Effector memory CD8-positive, alpha-beta T cell (primary cell): ENCODE data around the gene ALAS2.
A peak's percentile ranks its signal among the peaks of the same experiment; 100 is the strongest.
"Not testable (repeated sequence)": the region's sequence is repeated elsewhere in the genome, so short reads cannot be mapped to it uniquely, and the experiment has no call there.

Experiments
- ATAC-seq: fragments of 150-1000 bp; cut with Tn5 transposase; replicated peaks from 2 replicates; pipeline ENCODE4 v1.10.0; 2021; ENCODE audit warnings: mild to moderate bottlenecking, moderate library complexity
- DNase-seq, 3 experiments: peaks; one replicate each; pipeline ENCODE4 v3.0.0; 2021
- H3K27ac Mint-ChIP-seq, 2 donors: one replicate each; pipeline ENCODE4 v1.8.0; 2022; ENCODE audit warnings: mild to moderate bottlenecking in 2 of 2, mixed read lengths in 2 of 2, moderate library complexity in 2 of 2
- H3K27me3 Mint-ChIP-seq, 2 donors: one replicate each; pipeline ENCODE4 v1.8.0; 2022; ENCODE audit warnings: mixed read lengths in 2 of 2
- H3K36me3 Mint-ChIP-seq: one replicate; pipeline ENCODE4 v1.8.0; 2022; ENCODE audit warnings: mild to moderate bottlenecking, moderate library complexity, mixed read lengths; ENCODE audit not compliant: insufficient read depth
- H3K4me1 Mint-ChIP-seq, 2 donors: one replicate each; pipeline ENCODE4 v1.8.0; 2022; ENCODE audit warnings: low read depth in 2 of 2, mixed read lengths in 2 of 2
- H3K4me3 Mint-ChIP-seq, 2 donors: one replicate each; pipeline ENCODE4 v1.8.0; 2022; ENCODE audit warnings: mild to moderate bottlenecking in 2 of 2, mixed read lengths in 2 of 2, moderate library complexity in 2 of 2
- H3K9me3 Mint-ChIP-seq, 2 donors: one replicate each; pipeline ENCODE4 v1.8.0; 2022; ENCODE audit warnings: mixed read lengths in 2 of 2
- total RNA-seq, 9 experiments: gene quantifications; one replicate each; lab custom pipeline; 2026; lab: John Stamatoyannopoulos, UW

The ALAS2 gene
- total RNA-seq, result 0 reads per million in 9 experiments

- no peak for ATAC-seq
- Mint-ChIP-seq H3K27ac (peak within 1 kb of the TSS in 1 of 2 donors; percentile 84), H3K9me3 (no peaks in the 10 kb centered on the region), H3K36me3 (no peaks in the 10 kb centered on the region), H3K4me3 (no peak within 1 kb of the TSS), H3K4me1 (no peaks in the 10 kb centered on the region), H3K27me3 (no peaks in the 10 kb centered on the region)
- DNase-seq, result no peak
Observed at GRCh38 chrX:55030271-55031205, at the start of gene ALAS2. ALAS2 (minus strand) TSS chrX:55030977; CDS start chrX:55026000, 4,977 bp downstream.

- H3K4me3 Mint-ChIP-seq, result no peak within 1 kb of the TSS
- H3K9me3 Mint-ChIP-seq, result no peaks in the 10 kb centered on the region
- no peaks in the 10 kb centered on the region for H3K4me1 Mint-ChIP-seq
- H3K27ac Mint-ChIP-seq, result no peak within 1 kb of the TSS
- peaks cover 6 to 29% of the 10 kb centered on the region in 2 donors for H3K27me3 Mint-ChIP-seq
- no peaks in the 10 kb centered on the region for H3K36me3 Mint-ChIP-seq
- ATAC-seq (no peak), DNase-seq (no peak)
Observed at GRCh38 chrX:55074851-55075467, 44.2 kb upstream of the ALAS2 start, which contains the start of gene PAGE2B. PAGE2B (plus strand) TSS chrX:55075030; CDS start chrX:55076042, 1,012 bp downstream.

- ATAC-seq (no peak), DNase-seq (no peak)
- no peaks in the 10 kb centered on the region for H3K36me3 Mint-ChIP-seq
- H3K4me1 Mint-ChIP-seq, result no peaks in the 10 kb centered on the region
- H3K4me3 Mint-ChIP-seq, result no peak overlapping the region
- H3K27me3 Mint-ChIP-seq, result peaks cover 6 to 38% of the 10 kb centered on the region in 2 donors
- H3K27ac Mint-ChIP-seq, result no peak overlapping the region
- H3K9me3 Mint-ChIP-seq, result no peaks in the 10 kb centered on the region
Observed at GRCh38 chrX:55072286-55072685, 41.5 kb upstream of the ALAS2 start.

- not testable (repeated sequence) for H3K4me3 Mint-ChIP-seq, H3K4me1 Mint-ChIP-seq, H3K27ac Mint-ChIP-seq, ATAC-seq, H3K9me3 Mint-ChIP-seq, H3K36me3 Mint-ChIP-seq, DNase-seq
- peaks cover 6 to 28% of the 10 kb centered on the region in 2 donors for H3K27me3 Mint-ChIP-seq
Observed at GRCh38 chrX:55067180-55067579, 36.4 kb upstream of the ALAS2 start.

GRCh38 chrX:55057675-55058249 is 27.0 kb upstream of the ALAS2 start:
- Mint-ChIP-seq H3K36me3 (no peaks in the 10 kb centered on the region), H3K4me1 (peaks cover 10 to 15% of the 10 kb centered on the region in 2 donors), H3K27me3 (peaks cover 0 to 5% of the 10 kb centered on the region in 2 donors), H3K4me3 (peak overlapping the region; percentile 80 to 81), H3K9me3 (no peaks in the 10 kb centered on the region), H3K27ac (peak overlapping the region; percentile 85 to 92)
- DNase-seq (peak; percentile 15 to 31 (median 22)), ATAC-seq (peak; percentile 76)

GRCh38 chrX:55056820-55057674 is 26.3 kb upstream of the ALAS2 start:
- H3K9me3 Mint-ChIP-seq, result no peaks in the 10 kb centered on the region
- H3K27ac Mint-ChIP-seq, result peak overlapping the region; percentile 85 to 92
- H3K4me1 Mint-ChIP-seq, result peaks cover 10 to 15% of the 10 kb centered on the region in 2 donors
- ATAC-seq (peak; percentile 87), DNase-seq (peak; percentile 5 to 16 (median 15))
- no peaks in the 10 kb centered on the region for H3K36me3 Mint-ChIP-seq
- peaks cover 0 to 5% of the 10 kb centered on the region in 2 donors for H3K27me3 Mint-ChIP-seq
- H3K4me3 Mint-ChIP-seq, result peak overlapping the region; percentile 80 to 81

GRCh38 chrX:55050599-55050998 is 19.8 kb upstream of the ALAS2 start:
- H3K27ac Mint-ChIP-seq, ATAC-seq, H3K4me3 Mint-ChIP-seq, H3K27me3 Mint-ChIP-seq, H3K4me1 Mint-ChIP-seq, H3K9me3 Mint-ChIP-seq, DNase-seq, H3K36me3 Mint-ChIP-seq: not testable (repeated sequence)

- ATAC-seq, result no peak
- H3K27me3 Mint-ChIP-seq, result no peaks in the 10 kb centered on the region
- no peak overlapping the region for H3K27ac Mint-ChIP-seq
- no peak for DNase-seq
- no peaks in the 10 kb centered on the region for H3K9me3 Mint-ChIP-seq
- H3K36me3 Mint-ChIP-seq, result no peaks in the 10 kb centered on the region
- no peaks in the 10 kb centered on the region for H3K4me1 Mint-ChIP-seq
- no peak overlapping the region for H3K4me3 Mint-ChIP-seq
Observed at GRCh38 chrX:55041514-55041913, 10.7 kb upstream of the ALAS2 start.

GRCh38 chrX:55039471-55039870 is 8.7 kb upstream of the ALAS2 start:
- Mint-ChIP-seq H3K4me3 (no peak overlapping the region), H3K27ac (no peak overlapping the region), H3K4me1 (no peaks in the 10 kb centered on the region), H3K9me3 (no peaks in the 10 kb centered on the region), H3K27me3 (no peaks in the 10 kb centered on the region), H3K36me3 (no peaks in the 10 kb centered on the region)
- no peak for ATAC-seq
- DNase-seq, result no peak

- DNase-seq (no peak), ATAC-seq (no peak)
- Mint-ChIP-seq H3K27ac (no peak overlapping the region), H3K9me3 (no peaks in the 10 kb centered on the region), H3K36me3 (no peaks in the 10 kb centered on the region), H3K27me3 (no peaks in the 10 kb centered on the region), H3K4me1 (no peaks in the 10 kb centered on the region), H3K4me3 (no peak overlapping the region)
Observed at GRCh38 chrX:55033429-55033828, 2.7 kb upstream of the ALAS2 start.

- no peak for DNase-seq
- H3K4me3 Mint-ChIP-seq, result no peak overlapping the region
- no peaks in the 10 kb centered on the region for H3K27me3 Mint-ChIP-seq
- no peaks in the 10 kb centered on the region for H3K4me1 Mint-ChIP-seq
- H3K27ac Mint-ChIP-seq, result no peak overlapping the region
- no peak for ATAC-seq
- H3K36me3 Mint-ChIP-seq, result no peaks in the 10 kb centered on the region
- no peaks in the 10 kb centered on the region for H3K9me3 Mint-ChIP-seq
Observed at GRCh38 chrX:55029291-55029690, 1.5 kb downstream of the ALAS2 start.

- Mint-ChIP-seq H3K27ac (no peak overlapping the region), H3K4me1 (no peaks in the 10 kb centered on the region), H3K27me3 (no peaks in the 10 kb centered on the region), H3K36me3 (no peaks in the 10 kb centered on the region), H3K4me3 (no peak overlapping the region), H3K9me3 (no peaks in the 10 kb centered on the region)
- no peak for ATAC-seq
- no peak for DNase-seq
Observed at GRCh38 chrX:55028611-55029010, 2.2 kb downstream of the ALAS2 start.

GRCh38 chrX:55028040-55028439 is 2.7 kb downstream of the ALAS2 start:
- no peaks in the 10 kb centered on the region for H3K4me1 Mint-ChIP-seq
- ATAC-seq, result no peak
- no peaks in the 10 kb centered on the region for H3K9me3 Mint-ChIP-seq
- H3K27ac Mint-ChIP-seq, result no peak overlapping the region
- H3K4me3 Mint-ChIP-seq, result no peak overlapping the region
- no peaks in the 10 kb centered on the region for H3K36me3 Mint-ChIP-seq
- no peaks in the 10 kb centered on the region for H3K27me3 Mint-ChIP-seq
- DNase-seq, result no peak
